NB4 (cell line): Measurements from ENCODE around the gene DENND2C.

Experiments used
- MYC ChIP-seq: IDR thresholded peaks from 2 replicates; pipeline ENCODE4 v1.6.1; 2011; ENCODE audit warnings: low read depth, low read length
- POLR2A ChIP-seq: IDR thresholded peaks from 2 replicates; pipeline ENCODE4 v1.6.1; 2011; ENCODE audit warnings: mild to moderate bottlenecking; ENCODE audit not compliant: insufficient read length; ENCODE audit errors: extremely low read depth
- TF ChIP-seq, protein P1 (sequence below): IDR thresholded peaks from one replicate; pipeline ENCODE4 v1.5.1; 2012; ENCODE audit warnings: low read depth, low read length
- TF ChIP-seq, protein P2 (sequence below): IDR thresholded peaks from 2 replicates; pipeline ENCODE4 v1.6.1; 2011; ENCODE audit warnings: low read depth, low read length

- TF ChIP-seq, protein P1, sequence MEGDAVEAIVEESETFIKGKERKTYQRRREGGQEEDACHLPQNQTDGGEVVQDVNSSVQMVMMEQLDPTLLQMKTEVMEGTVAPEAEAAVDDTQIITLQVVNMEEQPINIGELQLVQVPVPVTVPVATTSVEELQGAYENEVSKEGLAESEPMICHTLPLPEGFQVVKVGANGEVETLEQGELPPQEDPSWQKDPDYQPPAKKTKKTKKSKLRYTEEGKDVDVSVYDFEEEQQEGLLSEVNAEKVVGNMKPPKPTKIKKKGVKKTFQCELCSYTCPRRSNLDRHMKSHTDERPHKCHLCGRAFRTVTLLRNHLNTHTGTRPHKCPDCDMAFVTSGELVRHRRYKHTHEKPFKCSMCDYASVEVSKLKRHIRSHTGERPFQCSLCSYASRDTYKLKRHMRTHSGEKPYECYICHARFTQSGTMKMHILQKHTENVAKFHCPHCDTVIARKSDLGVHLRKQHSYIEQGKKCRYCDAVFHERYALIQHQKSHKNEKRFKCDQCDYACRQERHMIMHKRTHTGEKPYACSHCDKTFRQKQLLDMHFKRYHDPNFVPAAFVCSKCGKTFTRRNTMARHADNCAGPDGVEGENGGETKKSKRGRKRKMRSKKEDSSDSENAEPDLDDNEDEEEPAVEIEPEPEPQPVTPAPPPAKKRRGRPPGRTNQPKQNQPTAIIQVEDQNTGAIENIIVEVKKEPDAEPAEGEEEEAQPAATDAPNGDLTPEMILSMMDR, result no peak
- TF ChIP-seq POLR2A (no peak), MYC (no peak)
- TF ChIP-seq, protein P2, sequence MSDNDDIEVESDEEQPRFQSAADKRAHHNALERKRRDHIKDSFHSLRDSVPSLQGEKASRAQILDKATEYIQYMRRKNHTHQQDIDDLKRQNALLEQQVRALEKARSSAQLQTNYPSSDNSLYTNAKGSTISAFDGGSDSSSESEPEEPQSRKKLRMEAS, result no peak
Observed at GRCh38 chr1:114707604-114708003, 37.8 kb upstream of the DENND2C start.
